ENCODE results near the gene HOGA1.

The HOGA1 gene

GRCh38 chr10:97578171-97578844 is 5.9 kb upstream of the HOGA1 start:
- H3K27ac ChIP-seq (ENCODE audit: low read depth, low read length): no peak overlapping the region
- H3K4me1 ChIP-seq (ENCODE audit: control insufficient read depth in 5 of 5, insufficient read depth in 5 of 5, low read length in 5 of 5): peaks cover 0 to 7% (median 3%) of the 10 kb centered on the region in 5 donors
- H3K9ac ChIP-seq (ENCODE audit: low read length in 5 of 5): no peak overlapping the region
- no peaks in the 10 kb centered on the region for H3K36me3 ChIP-seq (ENCODE audit: control insufficient read depth in 5 of 5, insufficient read depth in 5 of 5, low read length in 5 of 5)
- H3K9me3 ChIP-seq (ENCODE audit: control insufficient read depth in 5 of 5, low read length in 5 of 5): no peaks in the 10 kb centered on the region
- peaks cover 0 to 3% (median 0%) of the 10 kb centered on the region in 5 donors for H3K27me3 ChIP-seq (ENCODE audit: control insufficient read depth in 5 of 5, insufficient read depth in 4 of 5, low read length in 5 of 5)
- peak overlapping the region in 1 of 5 donors; percentile 19 for H3K4me3 ChIP-seq (ENCODE audit: low read depth in 1 of 5, low read length in 5 of 5)

- H3K9me3 ChIP-seq (ENCODE audit: control insufficient read depth in 5 of 5, low read length in 5 of 5): no peaks in the 10 kb centered on the region
- no peaks in the 10 kb centered on the region for H3K36me3 ChIP-seq (ENCODE audit: control insufficient read depth in 5 of 5, insufficient read depth in 5 of 5, low read length in 5 of 5)
- no peak overlapping the region for H3K27ac ChIP-seq (ENCODE audit: low read depth, low read length)
- H3K4me1 ChIP-seq (ENCODE audit: control insufficient read depth in 5 of 5, insufficient read depth in 5 of 5, low read length in 5 of 5): peaks cover 0 to 30% (median 22%) of the 10 kb centered on the region in 5 donors
- no peak overlapping the region for H3K4me3 ChIP-seq (ENCODE audit: low read depth in 1 of 5, low read length in 5 of 5)
- peaks cover 0 to 3% (median 0%) of the 10 kb centered on the region in 5 donors for H3K27me3 ChIP-seq (ENCODE audit: control insufficient read depth in 5 of 5, insufficient read depth in 4 of 5, low read length in 5 of 5)
- no peak overlapping the region for H3K9ac ChIP-seq (ENCODE audit: low read length in 5 of 5)
Measured at GRCh38 chr10:97580421-97581367, 3.5 kb upstream of the HOGA1 start.

DNA sequence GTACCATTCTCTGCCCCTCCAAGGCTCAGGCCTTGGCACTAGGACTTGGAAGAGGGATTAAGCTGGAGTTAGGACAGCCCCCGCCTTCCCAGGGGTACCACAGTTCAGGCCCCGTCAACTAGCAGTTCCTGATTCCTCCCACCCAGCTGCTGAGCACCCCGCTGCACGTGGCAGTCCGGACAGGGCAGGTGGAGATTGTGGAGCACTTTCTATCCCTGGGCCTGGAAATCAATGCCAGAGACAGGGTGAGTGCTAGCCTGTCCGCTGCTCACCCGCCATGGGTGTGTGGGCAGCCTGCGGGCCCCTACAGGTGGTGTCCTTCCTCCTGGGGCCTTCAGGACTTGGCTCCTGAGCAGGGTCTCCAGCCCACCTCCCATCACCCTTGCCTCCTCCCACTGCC is 2.0 kb upstream of the HOGA1 start:
- peaks cover 0 to 35% (median 22%) of the 10 kb centered on the region in 5 donors for H3K4me1 ChIP-seq (ENCODE audit: control insufficient read depth in 5 of 5, insufficient read depth in 5 of 5, low read length in 5 of 5)
- no peak overlapping the region for H3K9ac ChIP-seq (ENCODE audit: low read length in 5 of 5)
- H3K27ac ChIP-seq (ENCODE audit: low read depth, low read length): no peak overlapping the region
- no peaks in the 10 kb centered on the region for H3K36me3 ChIP-seq (ENCODE audit: control insufficient read depth in 5 of 5, insufficient read depth in 5 of 5, low read length in 5 of 5)
- no peaks in the 10 kb centered on the region for H3K9me3 ChIP-seq (ENCODE audit: control insufficient read depth in 5 of 5, low read length in 5 of 5)
- peaks cover 0 to 3% (median 0%) of the 10 kb centered on the region in 5 donors for H3K27me3 ChIP-seq (ENCODE audit: control insufficient read depth in 5 of 5, insufficient read depth in 4 of 5, low read length in 5 of 5)
- no peak overlapping the region for H3K4me3 ChIP-seq (ENCODE audit: low read depth in 1 of 5, low read length in 5 of 5)

DNA sequence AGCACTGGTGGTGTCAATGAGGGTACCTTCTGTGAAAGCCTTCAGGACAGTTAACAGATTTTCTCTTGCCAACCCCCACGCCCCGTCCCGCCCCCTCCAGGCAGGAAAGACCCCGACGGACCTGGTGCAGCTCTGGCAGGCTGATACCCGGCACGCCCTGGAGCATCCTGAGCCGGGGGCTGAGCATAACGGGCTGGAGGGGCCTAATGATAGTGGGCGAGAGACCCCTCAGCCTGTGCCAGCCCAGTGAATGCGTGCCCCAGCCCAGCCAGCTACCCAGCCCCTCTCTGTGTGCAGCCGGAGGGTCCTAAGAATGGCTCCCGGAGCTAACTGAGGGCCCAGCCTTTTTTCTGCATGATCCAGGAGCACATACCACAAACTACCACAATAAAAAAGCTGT is 713 bp upstream of the HOGA1 start:
- no peak overlapping the region for H3K9ac ChIP-seq (ENCODE audit: low read length in 5 of 5)
- no peaks in the 10 kb centered on the region for H3K36me3 ChIP-seq (ENCODE audit: control insufficient read depth in 5 of 5, insufficient read depth in 5 of 5, low read length in 5 of 5)
- H3K4me1 ChIP-seq (ENCODE audit: control insufficient read depth in 5 of 5, insufficient read depth in 5 of 5, low read length in 5 of 5): peaks cover 0 to 35% (median 22%) of the 10 kb centered on the region in 5 donors
- H3K27ac ChIP-seq (ENCODE audit: low read depth, low read length): no peak overlapping the region
- H3K27me3 ChIP-seq (ENCODE audit: control insufficient read depth in 5 of 5, insufficient read depth in 4 of 5, low read length in 5 of 5): peaks cover 0 to 3% (median 0%) of the 10 kb centered on the region in 5 donors
- H3K9me3 ChIP-seq (ENCODE audit: control insufficient read depth in 5 of 5, low read length in 5 of 5): no peaks in the 10 kb centered on the region
- H3K4me3 ChIP-seq (ENCODE audit: low read depth in 1 of 5, low read length in 5 of 5): no peak overlapping the region

DNA sequence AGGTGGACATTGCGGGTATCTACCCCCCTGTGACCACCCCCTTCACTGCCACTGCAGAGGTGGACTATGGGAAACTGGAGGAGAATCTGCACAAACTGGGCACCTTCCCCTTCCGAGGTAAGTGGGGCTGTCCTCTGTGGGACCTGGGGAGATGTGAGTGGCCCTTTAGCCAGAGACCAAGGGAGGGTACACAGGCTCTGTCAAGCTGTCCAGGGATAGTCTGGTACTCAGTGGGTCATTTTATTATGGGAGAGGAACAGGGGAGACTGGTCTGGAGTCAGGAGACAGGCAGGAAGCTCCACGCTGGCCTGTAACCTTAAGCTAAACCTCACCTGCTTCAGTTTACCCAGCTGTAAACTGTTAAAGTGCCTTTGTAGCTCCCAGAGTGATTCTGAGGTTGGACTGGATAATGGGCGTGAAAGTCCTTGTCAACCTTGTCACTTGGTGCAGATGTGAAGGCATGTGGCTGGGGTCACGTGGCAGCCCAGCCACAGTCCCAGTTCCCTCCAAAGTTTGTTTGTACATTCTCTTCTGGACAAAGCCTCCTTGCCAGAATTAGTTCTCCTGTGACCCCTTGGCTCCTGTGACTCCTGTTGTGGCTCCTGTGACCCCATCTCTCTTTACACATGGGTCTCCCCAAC is 729 bp downstream of the HOGA1 start:
- Histone ChIP-seq H3K9ac (ENCODE audit: low read length in 5 of 5) (peak overlapping the region in 1 of 5 donors; percentile 40), H3K4me3 (ENCODE audit: low read depth in 1 of 5, low read length in 5 of 5) (peak overlapping the region in 1 of 5 donors; percentile 23), H3K9me3 (ENCODE audit: control insufficient read depth in 5 of 5, low read length in 5 of 5) (no peaks in the 10 kb centered on the region), H3K36me3 (ENCODE audit: control insufficient read depth in 5 of 5, insufficient read depth in 5 of 5, low read length in 5 of 5) (no peaks in the 10 kb centered on the region), H3K27ac (ENCODE audit: low read depth, low read length) (no peak overlapping the region), H3K4me1 (ENCODE audit: control insufficient read depth in 5 of 5, insufficient read depth in 5 of 5, low read length in 5 of 5) (peaks cover 0 to 35% (median 22%) of the 10 kb centered on the region in 5 donors), H3K27me3 (ENCODE audit: control insufficient read depth in 5 of 5, insufficient read depth in 4 of 5, low read length in 5 of 5) (no peaks in the 10 kb centered on the region)

- H3K27ac ChIP-seq (ENCODE audit: low read depth, low read length): no peak overlapping the region
- no peak overlapping the region for H3K4me3 ChIP-seq (ENCODE audit: low read depth in 1 of 5, low read length in 5 of 5)
- no peaks in the 10 kb centered on the region for H3K27me3 ChIP-seq (ENCODE audit: control insufficient read depth in 5 of 5, insufficient read depth in 4 of 5, low read length in 5 of 5)
- no peaks in the 10 kb centered on the region for H3K36me3 ChIP-seq (ENCODE audit: control insufficient read depth in 5 of 5, insufficient read depth in 5 of 5, low read length in 5 of 5)
- no peak overlapping the region for H3K9ac ChIP-seq (ENCODE audit: low read length in 5 of 5)
- peaks cover 0 to 35% (median 22%) of the 10 kb centered on the region in 5 donors for H3K4me1 ChIP-seq (ENCODE audit: control insufficient read depth in 5 of 5, insufficient read depth in 5 of 5, low read length in 5 of 5)
- H3K9me3 ChIP-seq (ENCODE audit: control insufficient read depth in 5 of 5, low read length in 5 of 5): no peaks in the 10 kb centered on the region
Measured at GRCh38 chr10:97585439-97585811, 1.2 kb downstream of the HOGA1 start.

DNA sequence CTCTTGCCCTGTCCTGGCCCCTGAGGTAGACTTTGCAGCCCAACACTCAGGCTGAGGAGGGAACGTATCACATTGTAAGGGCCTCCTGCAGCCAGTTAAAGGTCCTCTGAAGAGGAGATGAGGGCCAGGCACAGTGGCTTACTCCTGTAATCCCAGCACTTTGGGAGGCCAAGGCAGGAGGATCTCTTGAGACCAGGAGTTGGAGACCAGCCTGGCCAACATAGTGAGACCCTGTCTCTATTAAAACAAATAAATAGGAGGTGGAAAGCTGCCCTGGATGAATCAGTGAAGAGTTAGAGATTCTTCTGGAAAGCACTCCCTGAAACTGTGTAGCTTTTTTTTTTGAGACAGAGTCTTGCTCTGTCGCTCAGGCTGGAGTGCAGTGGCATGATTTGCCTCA is 3.0 kb downstream of the HOGA1 start:
- no peak overlapping the region for H3K4me3 ChIP-seq (ENCODE audit: low read depth in 1 of 5, low read length in 5 of 5)
- no peaks in the 10 kb centered on the region for H3K9me3 ChIP-seq (ENCODE audit: control insufficient read depth in 5 of 5, low read length in 5 of 5)
- no peak overlapping the region for H3K9ac ChIP-seq (ENCODE audit: low read length in 5 of 5)
- peaks cover 0 to 29% (median 18%) of the 10 kb centered on the region in 5 donors for H3K4me1 ChIP-seq (ENCODE audit: control insufficient read depth in 5 of 5, insufficient read depth in 5 of 5, low read length in 5 of 5)
- no peak overlapping the region for H3K27ac ChIP-seq (ENCODE audit: low read depth, low read length)
- no peaks in the 10 kb centered on the region for H3K27me3 ChIP-seq (ENCODE audit: control insufficient read depth in 5 of 5, insufficient read depth in 4 of 5, low read length in 5 of 5)
- H3K36me3 ChIP-seq (ENCODE audit: control insufficient read depth in 5 of 5, insufficient read depth in 5 of 5, low read length in 5 of 5): no peaks in the 10 kb centered on the region

- H3K27me3 ChIP-seq (ENCODE audit: control insufficient read depth in 5 of 5, insufficient read depth in 4 of 5, low read length in 5 of 5): no peaks in the 10 kb centered on the region
- no peaks in the 10 kb centered on the region for H3K9me3 ChIP-seq (ENCODE audit: control insufficient read depth in 5 of 5, low read length in 5 of 5)
- H3K9ac ChIP-seq (ENCODE audit: low read length in 5 of 5): no peak within 1 kb of the TSS
- H3K27ac ChIP-seq (ENCODE audit: low read depth, low read length): no peak within 1 kb of the TSS
- no peaks in the 10 kb centered on the region for H3K36me3 ChIP-seq (ENCODE audit: control insufficient read depth in 5 of 5, insufficient read depth in 5 of 5, low read length in 5 of 5)
- H3K4me3 ChIP-seq (ENCODE audit: low read depth in 1 of 5, low read length in 5 of 5): no peak within 1 kb of the TSS
- H3K4me1 ChIP-seq (ENCODE audit: control insufficient read depth in 5 of 5, insufficient read depth in 5 of 5, low read length in 5 of 5): peaks cover 2 to 33% (median 16%) of the 10 kb centered on the region in 5 donors
Measured at GRCh38 chr10:97589479-97589878, 5.3 kb downstream of the HOGA1 start, which contains the start of gene C10orf62. C10orf62 (plus strand) TSS chr10:97589721; CDS start chr10:97589898, 177 bp downstream.

DNA sequence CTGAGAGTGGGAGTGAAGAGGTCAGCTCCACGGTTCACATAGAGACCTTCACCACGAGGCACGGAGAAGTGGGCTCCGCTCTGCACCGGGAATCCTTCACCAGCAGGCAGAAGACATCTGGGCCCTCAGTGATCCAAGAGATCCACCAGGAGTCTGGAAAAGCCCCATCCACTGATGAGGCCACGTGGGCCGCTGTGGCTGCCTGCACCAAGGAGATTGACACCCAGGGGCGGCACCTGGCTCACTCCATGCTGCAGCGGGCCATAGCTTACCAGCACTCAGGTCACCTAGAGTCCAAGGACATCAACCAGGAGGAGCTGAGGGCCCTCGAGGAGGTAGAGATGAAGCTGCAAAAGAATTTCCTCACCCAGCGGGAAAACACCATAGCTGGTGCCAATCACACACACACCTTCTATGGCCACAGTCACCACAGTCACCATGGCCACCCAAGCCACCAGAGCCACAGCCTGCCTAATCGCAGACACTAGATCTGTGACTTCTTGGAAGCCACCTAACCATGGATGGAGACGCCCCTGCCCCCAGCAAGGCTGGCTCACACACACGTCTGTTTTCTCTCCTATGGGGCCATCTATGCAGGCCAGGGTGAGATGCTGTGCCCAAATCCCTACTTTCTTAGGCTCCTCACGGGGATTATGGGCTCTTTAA is 6.0 kb downstream of the HOGA1 start:
- no peaks in the 10 kb centered on the region for H3K27me3 ChIP-seq (ENCODE audit: control insufficient read depth in 5 of 5, insufficient read depth in 4 of 5, low read length in 5 of 5)
- H3K9ac ChIP-seq (ENCODE audit: low read length in 5 of 5): no peak overlapping the region
- H3K4me1 ChIP-seq (ENCODE audit: control insufficient read depth in 5 of 5, insufficient read depth in 5 of 5, low read length in 5 of 5): peaks cover 0 to 25% (median 10%) of the 10 kb centered on the region in 5 donors
- H3K9me3 ChIP-seq (ENCODE audit: control insufficient read depth in 5 of 5, low read length in 5 of 5): no peaks in the 10 kb centered on the region
- H3K4me3 ChIP-seq (ENCODE audit: low read depth in 1 of 5, low read length in 5 of 5): no peak overlapping the region
- no peak overlapping the region for H3K27ac ChIP-seq (ENCODE audit: low read depth, low read length)
- H3K36me3 ChIP-seq (ENCODE audit: control insufficient read depth in 5 of 5, insufficient read depth in 5 of 5, low read length in 5 of 5): no peaks in the 10 kb centered on the region

Data from subcutaneous abdominal adipose tissue (tissue), 5 donors.